ENCODE data around the gene CRACDL. TPM values are rescaled to one million over a fixed set of nuclear protein-coding genes. Genes with fewer than 3 reads are reported as not detected.

CRACDL gene
- polyA plus RNA-seq, 2 donors = 9.1 to 15.8 TPM

DNA sequence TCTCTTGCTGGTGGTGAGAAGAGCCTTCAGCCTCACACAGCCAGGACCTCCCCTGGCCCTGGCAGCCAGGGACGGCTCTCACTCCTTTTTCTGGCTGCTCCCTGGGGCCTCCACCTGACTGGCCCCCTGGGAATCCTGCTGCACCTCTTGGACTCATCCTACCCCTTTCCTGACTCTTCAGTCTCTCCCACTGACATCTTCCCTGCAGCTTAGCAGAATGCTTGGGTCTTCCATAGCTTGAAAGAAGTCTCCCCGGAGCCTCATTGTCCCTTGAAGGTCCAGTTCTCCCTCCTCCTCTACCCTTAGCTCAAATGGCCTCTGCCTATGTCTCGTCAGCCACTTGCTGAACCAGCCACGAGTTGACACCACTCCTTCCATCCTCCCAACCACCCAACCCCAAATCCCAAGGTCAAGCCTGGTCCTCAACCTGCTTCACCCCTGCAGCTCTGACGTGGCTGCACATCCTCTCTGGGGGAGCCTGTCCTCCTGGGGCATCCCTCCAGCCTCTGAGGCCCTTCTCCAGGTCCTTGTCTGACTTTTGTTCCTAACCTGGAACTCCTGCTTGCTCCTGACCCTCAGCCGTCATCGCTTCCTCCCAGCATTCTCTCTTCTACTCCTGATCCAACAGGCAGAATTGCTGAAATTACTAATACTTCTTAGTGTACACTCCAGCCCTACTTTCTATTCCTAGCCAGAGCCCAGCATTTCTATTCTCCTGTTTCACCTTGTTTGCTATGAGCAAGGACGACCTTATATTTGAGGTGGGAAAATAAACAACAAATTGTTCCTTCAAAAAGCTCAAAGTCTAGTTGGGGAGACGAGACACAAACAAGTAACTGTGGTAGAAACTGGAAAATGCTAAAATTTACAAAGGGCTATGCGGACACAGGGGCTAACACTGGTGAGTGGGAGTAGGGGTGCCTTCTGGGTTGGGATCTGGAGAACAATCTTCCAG lies 136.4 kb downstream of the CRACDL start:
- H3K27me3 ChIP-seq (ENCODE audit: control insufficient read depth in 1 of 2, insufficient read depth in 2 of 2, low read length in 2 of 2) = no peaks in the 10 kb centered on the region
- no peak overlapping the region for H3K27ac ChIP-seq (ENCODE audit: low read depth in 2 of 2, low read length in 1 of 2)
- H3K4me3 ChIP-seq (ENCODE audit: low read depth in 1 of 2, low read length in 2 of 2) = no peak overlapping the region
- peaks cover 0 to 4% of the 10 kb centered on the region in 2 donors for H3K36me3 ChIP-seq (ENCODE audit: control insufficient read depth in 2 of 2, insufficient read depth in 2 of 2, low read length in 1 of 2)
- H3K9me3 ChIP-seq (ENCODE audit: control insufficient read depth in 2 of 2, insufficient read depth in 1 of 2, low read depth in 1 of 2, low read length in 1 of 2) = no peaks in the 10 kb centered on the region
- no peaks in the 10 kb centered on the region for H3K4me1 ChIP-seq (ENCODE audit: control insufficient read depth in 2 of 2, insufficient read depth in 2 of 2, low read length in 1 of 2)
- 86% methylated on average over 10 of the region's 10 CpGs for WGBS, 2 donors

DNA sequence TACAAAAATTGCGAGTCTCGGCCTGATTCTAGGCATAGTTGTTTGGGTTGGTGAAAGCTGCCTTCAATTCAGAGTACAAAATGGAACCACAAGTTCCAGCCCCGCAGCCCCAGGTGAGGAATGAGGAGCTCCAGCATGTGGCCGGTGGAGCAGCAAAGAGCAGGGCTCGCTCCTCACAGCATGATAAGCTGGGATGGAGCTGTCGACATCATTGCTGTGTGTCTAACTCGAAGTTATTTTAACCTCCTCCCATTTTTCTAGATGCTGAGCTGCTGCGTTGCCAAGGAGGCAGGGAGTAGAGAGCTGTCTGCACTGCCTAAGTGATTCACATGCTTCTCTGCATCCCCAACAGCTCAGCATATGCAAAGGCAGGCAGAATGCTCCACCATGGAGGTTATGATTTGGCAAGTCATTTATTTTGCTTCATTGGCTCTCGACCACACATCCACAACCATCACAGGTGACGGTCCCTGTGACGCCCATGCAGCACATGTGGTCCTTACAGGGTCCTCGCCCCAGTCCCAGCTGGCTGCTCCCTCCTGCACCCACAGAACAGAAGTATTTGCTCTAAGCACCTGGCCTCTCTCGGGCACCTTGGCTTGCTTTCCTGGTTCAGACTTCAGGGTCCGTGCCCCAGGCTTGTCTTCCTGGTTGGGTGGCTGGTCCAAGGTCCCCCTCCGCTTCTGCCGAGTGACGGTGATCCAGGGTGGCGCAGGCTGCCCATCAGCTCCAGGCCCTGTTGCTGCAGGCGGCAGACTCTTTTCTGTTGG lies 139.1 kb downstream of the CRACDL start:
- H3K4me1 ChIP-seq (ENCODE audit: control insufficient read depth in 2 of 2, insufficient read depth in 2 of 2, low read length in 1 of 2) = no peaks in the 10 kb centered on the region
- H3K4me3 ChIP-seq (ENCODE audit: low read depth in 1 of 2, low read length in 2 of 2) = no peak overlapping the region
- no peaks in the 10 kb centered on the region for H3K9me3 ChIP-seq (ENCODE audit: control insufficient read depth in 2 of 2, insufficient read depth in 1 of 2, low read depth in 1 of 2, low read length in 1 of 2)
- H3K27me3 ChIP-seq (ENCODE audit: control insufficient read depth in 1 of 2, insufficient read depth in 2 of 2, low read length in 2 of 2) = no peaks in the 10 kb centered on the region
- H3K36me3 ChIP-seq (ENCODE audit: control insufficient read depth in 2 of 2, insufficient read depth in 2 of 2, low read length in 1 of 2) = peaks cover 0 to 4% of the 10 kb centered on the region in 2 donors
- H3K27ac ChIP-seq (ENCODE audit: low read depth in 2 of 2, low read length in 1 of 2) = no peak overlapping the region
- WGBS, 2 donors = 91 to 92% methylated on average over 19 of the region's 19 CpGs

- Histone ChIP-seq H3K36me3 (ENCODE audit: control insufficient read depth in 2 of 2, insufficient read depth in 2 of 2, low read length in 1 of 2) (peaks cover 0 to 4% of the 10 kb centered on the region in 2 donors), H3K9me3 (ENCODE audit: control insufficient read depth in 2 of 2, insufficient read depth in 1 of 2, low read depth in 1 of 2, low read length in 1 of 2) (no peaks in the 10 kb centered on the region), H3K4me1 (ENCODE audit: control insufficient read depth in 2 of 2, insufficient read depth in 2 of 2, low read length in 1 of 2) (no peaks in the 10 kb centered on the region), H3K27me3 (ENCODE audit: control insufficient read depth in 1 of 2, insufficient read depth in 2 of 2, low read length in 2 of 2) (no peaks in the 10 kb centered on the region), H3K27ac (ENCODE audit: low read depth in 2 of 2, low read length in 1 of 2) (no peak overlapping the region), H3K4me3 (ENCODE audit: low read depth in 1 of 2, low read length in 2 of 2) (no peak overlapping the region)
- 79 to 81% methylated on average over 14 of the region's 14 CpGs for WGBS, 2 donors
These were observed 139.9 kb downstream of the CRACDL start for GRCh38 chr2:98795891-98796676.

DNA sequence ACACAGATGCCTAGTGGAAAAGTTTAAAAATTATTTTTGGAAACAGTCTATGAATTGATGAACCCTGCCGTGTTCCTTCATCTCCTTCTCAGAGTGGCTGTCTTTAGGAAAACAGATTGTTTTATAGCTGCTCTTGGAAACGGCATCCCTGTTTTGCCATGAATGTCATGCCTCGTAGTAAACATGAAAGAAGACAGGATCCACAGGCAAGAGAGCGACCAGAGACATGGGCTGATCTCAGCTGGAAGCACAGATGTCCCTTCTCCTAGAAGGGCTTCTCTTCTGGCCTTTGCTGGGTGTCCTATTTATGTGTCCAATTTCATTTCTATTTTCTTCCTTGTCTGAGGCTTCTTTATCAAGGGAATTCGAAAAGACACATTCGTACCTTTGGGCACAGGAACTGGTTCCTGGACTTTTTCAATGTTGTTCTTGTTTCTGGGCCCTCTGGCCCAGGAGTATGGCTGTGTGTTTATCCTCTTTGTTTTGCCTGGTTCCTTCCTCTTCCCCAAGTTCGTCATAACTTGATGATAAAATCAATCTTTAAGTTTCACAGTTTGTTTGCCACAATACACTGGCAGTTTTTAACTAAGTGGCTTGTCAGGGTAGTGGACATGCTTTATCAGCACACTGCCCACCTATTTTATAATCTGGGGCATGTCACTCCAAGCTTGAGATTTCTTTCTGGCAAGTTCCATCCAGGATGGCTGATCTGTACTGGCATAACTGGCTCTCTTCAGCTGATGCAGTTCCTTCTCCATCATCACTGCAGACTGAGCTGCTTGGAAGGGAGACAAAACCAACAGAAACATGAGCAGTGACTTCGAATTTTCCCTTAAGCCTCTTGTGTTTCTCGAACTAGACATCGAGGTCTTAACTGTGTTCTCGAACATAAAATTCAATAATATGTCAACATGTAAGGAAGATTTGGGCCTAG lies 141.9 kb downstream of the CRACDL start:
- Histone ChIP-seq H3K36me3 (ENCODE audit: control insufficient read depth in 2 of 2, insufficient read depth in 2 of 2, low read length in 1 of 2) (peaks cover 0 to 4% of the 10 kb centered on the region in 2 donors), H3K27me3 (ENCODE audit: control insufficient read depth in 1 of 2, insufficient read depth in 2 of 2, low read length in 2 of 2) (no peaks in the 10 kb centered on the region), H3K9me3 (ENCODE audit: control insufficient read depth in 2 of 2, insufficient read depth in 1 of 2, low read depth in 1 of 2, low read length in 1 of 2) (no peaks in the 10 kb centered on the region), H3K4me3 (ENCODE audit: low read depth in 1 of 2, low read length in 2 of 2) (no peak overlapping the region), H3K27ac (ENCODE audit: low read depth in 2 of 2, low read length in 1 of 2) (no peak overlapping the region), H3K4me1 (ENCODE audit: control insufficient read depth in 2 of 2, insufficient read depth in 2 of 2, low read length in 1 of 2) (no peaks in the 10 kb centered on the region)
- WGBS, 2 donors = 70 to 74% methylated on average over 11 of the region's 11 CpGs

GRCh38 chr2:98793275-98793674 lies 142.8 kb downstream of the CRACDL start:
- Histone ChIP-seq H3K27me3 (ENCODE audit: control insufficient read depth in 1 of 2, insufficient read depth in 2 of 2, low read length in 2 of 2) (no peaks in the 10 kb centered on the region), H3K27ac (ENCODE audit: low read depth in 2 of 2, low read length in 1 of 2) (no peak overlapping the region), H3K36me3 (ENCODE audit: control insufficient read depth in 2 of 2, insufficient read depth in 2 of 2, low read length in 1 of 2) (peaks cover 0 to 4% of the 10 kb centered on the region in 2 donors), H3K9me3 (ENCODE audit: control insufficient read depth in 2 of 2, insufficient read depth in 1 of 2, low read depth in 1 of 2, low read length in 1 of 2) (no peaks in the 10 kb centered on the region), H3K4me1 (ENCODE audit: control insufficient read depth in 2 of 2, insufficient read depth in 2 of 2, low read length in 1 of 2) (no peaks in the 10 kb centered on the region), H3K4me3 (ENCODE audit: low read depth in 1 of 2, low read length in 2 of 2) (no peak overlapping the region)
- WGBS, 2 donors = 47 to 57% methylated on average over 5 of the region's 5 CpGs

GRCh38 chr2:98790221-98790620 lies 145.8 kb downstream of the CRACDL start:
- Histone ChIP-seq H3K9me3 (ENCODE audit: control insufficient read depth in 2 of 2, insufficient read depth in 1 of 2, low read depth in 1 of 2, low read length in 1 of 2) (peaks cover 0 to 3% of the 10 kb centered on the region in 2 donors), H3K4me1 (ENCODE audit: control insufficient read depth in 2 of 2, insufficient read depth in 2 of 2, low read length in 1 of 2) (no peaks in the 10 kb centered on the region), H3K27ac (ENCODE audit: low read depth in 2 of 2, low read length in 1 of 2) (no peak overlapping the region), H3K4me3 (ENCODE audit: low read depth in 1 of 2, low read length in 2 of 2) (no peak overlapping the region), H3K36me3 (ENCODE audit: control insufficient read depth in 2 of 2, insufficient read depth in 2 of 2, low read length in 1 of 2) (no peaks in the 10 kb centered on the region), H3K27me3 (ENCODE audit: control insufficient read depth in 1 of 2, insufficient read depth in 2 of 2, low read length in 2 of 2) (no peaks in the 10 kb centered on the region)
- WGBS, 2 donors = 94 to 96% methylated on average over 6 of the region's 6 CpGs

DNA sequence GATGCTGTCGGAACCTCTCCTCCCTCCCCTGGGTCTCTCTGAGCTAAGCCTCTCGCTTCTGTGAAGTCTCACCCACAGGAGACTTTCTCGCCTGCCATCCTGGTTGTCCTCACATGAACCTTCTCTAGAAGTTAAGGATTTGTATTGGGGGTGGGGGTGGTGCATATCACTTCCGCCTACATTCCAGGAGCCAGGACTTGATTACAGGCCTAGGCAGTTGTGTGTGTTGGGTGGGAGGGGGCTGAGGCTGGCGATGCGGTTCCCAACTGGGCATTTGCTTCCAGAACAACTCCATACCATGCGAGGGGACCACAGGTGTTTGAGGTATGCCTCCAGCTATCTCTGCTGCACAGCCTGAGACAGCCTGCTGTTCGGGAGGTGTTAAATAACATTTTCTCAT lies 148.3 kb downstream of the CRACDL start:
- Histone ChIP-seq H3K27me3 (ENCODE audit: control insufficient read depth in 1 of 2, insufficient read depth in 2 of 2, low read length in 2 of 2) (no peaks in the 10 kb centered on the region), H3K4me3 (ENCODE audit: low read depth in 1 of 2, low read length in 2 of 2) (no peak overlapping the region), H3K9me3 (ENCODE audit: control insufficient read depth in 2 of 2, insufficient read depth in 1 of 2, low read depth in 1 of 2, low read length in 1 of 2) (peaks cover 0 to 3% of the 10 kb centered on the region in 2 donors), H3K4me1 (ENCODE audit: control insufficient read depth in 2 of 2, insufficient read depth in 2 of 2, low read length in 1 of 2) (no peaks in the 10 kb centered on the region), H3K36me3 (ENCODE audit: control insufficient read depth in 2 of 2, insufficient read depth in 2 of 2, low read length in 1 of 2) (no peaks in the 10 kb centered on the region), H3K27ac (ENCODE audit: low read depth in 2 of 2, low read length in 1 of 2) (no peak overlapping the region)
- WGBS, 2 donors = 86% methylated on average over 8 of the region's 8 CpGs

- H3K36me3 ChIP-seq (ENCODE audit: control insufficient read depth in 2 of 2, insufficient read depth in 2 of 2, low read length in 1 of 2) = no peaks in the 10 kb centered on the region
- H3K4me3 ChIP-seq (ENCODE audit: low read depth in 1 of 2, low read length in 2 of 2) = no peak overlapping the region
- WGBS, 2 donors = 91 to 95% methylated on average over 6 of the region's 6 CpGs
- no peak overlapping the region for H3K27ac ChIP-seq (ENCODE audit: low read depth in 2 of 2, low read length in 1 of 2)
- H3K27me3 ChIP-seq (ENCODE audit: control insufficient read depth in 1 of 2, insufficient read depth in 2 of 2, low read length in 2 of 2) = no peaks in the 10 kb centered on the region
- no peaks in the 10 kb centered on the region for H3K4me1 ChIP-seq (ENCODE audit: control insufficient read depth in 2 of 2, insufficient read depth in 2 of 2, low read length in 1 of 2)
- H3K9me3 ChIP-seq (ENCODE audit: control insufficient read depth in 2 of 2, insufficient read depth in 1 of 2, low read depth in 1 of 2, low read length in 1 of 2) = peaks cover 0 to 3% of the 10 kb centered on the region in 2 donors
These were observed 149.8 kb downstream of the CRACDL start for GRCh38 chr2:98786179-98786578.

Data from esophagus (tissue), 2 donors.